DOHH2 (cell line): ENCODE results near the gene HSPA1L.

Source experiments
- H3F3A ChIP-seq: fragments of 200-600 bp; sonication (generic), shearing (Covaris generic); 2 replicates; pipeline ENCODE4 v1.6.0; 2016; ENCODE audit warnings: antibody characterized with exemption, mild to moderate bottlenecking; ENCODE audit not compliant: control insufficient read depth, insufficient read depth
- H3K27ac ChIP-seq: fragments of 200-600 bp; sonication (generic); 2 replicates; pipeline ENCODE4 v1.5.1; 2014; ENCODE audit warnings: low read depth, mild to moderate bottlenecking, low read length, moderate library complexity
- H3K27me3 ChIP-seq: fragments of 200-600 bp; sonication (generic); 2 replicates; pipeline ENCODE4 v1.6.1; 2014; ENCODE audit warnings: mild to moderate bottlenecking, low read length, mixed read lengths; ENCODE audit not compliant: control insufficient read depth
- H3K36me3 ChIP-seq: fragments of 200-600 bp; sonication (generic); 2 replicates; pipeline ENCODE4 v1.6.1; 2014; ENCODE audit warnings: mild to moderate bottlenecking, low read length, moderate library complexity, mixed read lengths; ENCODE audit not compliant: control insufficient read depth
- H3K4me1 ChIP-seq: fragments of 200-600 bp; sonication (generic); 2 replicates; pipeline ENCODE4 v1.6.1; 2014; ENCODE audit warnings: mild to moderate bottlenecking, low read length, mixed read lengths; ENCODE audit not compliant: control insufficient read depth
- H3K4me2 ChIP-seq: fragments of 200-600 bp; sonication (generic); 2 replicates; pipeline ENCODE4 v1.6.0; 2014; ENCODE audit warnings: mild to moderate bottlenecking, low read length, moderate library complexity
- H3K4me3 ChIP-seq: fragments of 200-600 bp; sonication (generic); 2 replicates; pipeline ENCODE4 v1.5.1; 2014; ENCODE audit warnings: mild to moderate bottlenecking, low read length, mixed read lengths
- H3K79me2 ChIP-seq: fragments of 200-600 bp; sonication (generic); 2 replicates; pipeline ENCODE4 v1.6.1; 2014; ENCODE audit warnings: mild to moderate bottlenecking, low read length, mixed read lengths; ENCODE audit not compliant: control insufficient read depth
- H3K9me2 ChIP-seq: fragments of 200-600 bp; sonication (generic); replicated peaks from 2 replicates; pipeline ENCODE4 v1.6.1; 2014; ENCODE audit warnings: mild to moderate bottlenecking, low read length, mixed read lengths; ENCODE audit not compliant: control insufficient read depth
- H3K9me3 ChIP-seq: fragments of 200-600 bp; sonication (generic); 2 replicates; pipeline ENCODE4 v1.6.1; 2014; ENCODE audit warnings: antibody characterized with exemption, low read length, mixed read lengths; ENCODE audit not compliant: control insufficient read depth, insufficient read depth
- H4K20me1 ChIP-seq: fragments of 200-600 bp; sonication (generic); 2 replicates; pipeline ENCODE4 v1.6.0; 2014; ENCODE audit warnings: low read depth, mild to moderate bottlenecking, antibody characterized with exemption, low read length, moderate library complexity; ENCODE audit not compliant: control insufficient read depth, insufficient read depth
- CTCF ChIP-seq: fragments of 200-600 bp; sonication (generic); IDR thresholded peaks from one replicate; pipeline ENCODE4 v1.5.1; 2014; ENCODE audit warnings: antibody characterized with exemption, mild to moderate bottlenecking, low read depth, low read length; ENCODE audit not compliant: poor library complexity, severe bottlenecking
- EZH2phosphoT487 ChIP-seq: fragments of 200-600 bp; sonication (generic); IDR thresholded peaks from 2 replicates; pipeline ENCODE4 v1.6.1; 2017; ENCODE audit warnings: borderline replicate concordance, mild to moderate bottlenecking, antibody characterized with exemption, low read length, moderate library complexity, mixed read lengths

The HSPA1L gene

DNA sequence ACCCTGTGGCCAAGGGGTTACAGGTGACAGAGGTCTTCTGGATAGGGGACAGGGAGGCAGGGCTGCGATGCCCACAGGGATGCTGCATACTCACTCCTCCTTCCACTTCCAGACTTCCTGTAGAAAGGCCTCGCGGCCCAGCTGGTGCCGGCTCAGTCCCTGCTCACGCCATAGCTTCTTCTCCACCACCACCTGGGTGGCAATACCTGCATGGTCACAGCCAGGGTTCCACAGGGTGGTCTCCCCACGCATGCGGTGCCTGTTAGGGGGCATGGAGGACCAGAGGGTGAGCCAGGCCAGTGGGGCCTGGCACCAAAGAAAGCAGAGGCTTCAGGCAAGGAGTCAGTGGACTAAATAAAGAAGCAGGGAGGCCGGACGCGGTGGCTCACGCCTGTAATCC, 29.6 kb downstream of the HSPA1L start:
- H3F3A ChIP-seq, result peaks cover 7% of the 10 kb centered on the region
- H4K20me1 ChIP-seq, result peaks cover 4% of the 10 kb centered on the region; the same call in 1 of the 2 replicates
- H3K27me3 ChIP-seq, result no peaks in the 10 kb centered on the region
- H3K36me3 ChIP-seq, result peaks cover 71% of the 10 kb centered on the region
- no peak overlapping the region for H3K27ac ChIP-seq
- H3K9me3 ChIP-seq, result no peaks in the 10 kb centered on the region
- H3K4me2 ChIP-seq, result no peak overlapping the region
- no peak overlapping the region for H3K4me3 ChIP-seq
- no peaks in the 10 kb centered on the region for H3K9me2 ChIP-seq
- peaks cover 5% of the 10 kb centered on the region for H3K79me2 ChIP-seq
- H3K4me1 ChIP-seq, result peaks cover 16% of the 10 kb centered on the region
- no peak for TF ChIP-seq CTCF
- no peak for TF ChIP-seq EZH2phosphoT487

DNA sequence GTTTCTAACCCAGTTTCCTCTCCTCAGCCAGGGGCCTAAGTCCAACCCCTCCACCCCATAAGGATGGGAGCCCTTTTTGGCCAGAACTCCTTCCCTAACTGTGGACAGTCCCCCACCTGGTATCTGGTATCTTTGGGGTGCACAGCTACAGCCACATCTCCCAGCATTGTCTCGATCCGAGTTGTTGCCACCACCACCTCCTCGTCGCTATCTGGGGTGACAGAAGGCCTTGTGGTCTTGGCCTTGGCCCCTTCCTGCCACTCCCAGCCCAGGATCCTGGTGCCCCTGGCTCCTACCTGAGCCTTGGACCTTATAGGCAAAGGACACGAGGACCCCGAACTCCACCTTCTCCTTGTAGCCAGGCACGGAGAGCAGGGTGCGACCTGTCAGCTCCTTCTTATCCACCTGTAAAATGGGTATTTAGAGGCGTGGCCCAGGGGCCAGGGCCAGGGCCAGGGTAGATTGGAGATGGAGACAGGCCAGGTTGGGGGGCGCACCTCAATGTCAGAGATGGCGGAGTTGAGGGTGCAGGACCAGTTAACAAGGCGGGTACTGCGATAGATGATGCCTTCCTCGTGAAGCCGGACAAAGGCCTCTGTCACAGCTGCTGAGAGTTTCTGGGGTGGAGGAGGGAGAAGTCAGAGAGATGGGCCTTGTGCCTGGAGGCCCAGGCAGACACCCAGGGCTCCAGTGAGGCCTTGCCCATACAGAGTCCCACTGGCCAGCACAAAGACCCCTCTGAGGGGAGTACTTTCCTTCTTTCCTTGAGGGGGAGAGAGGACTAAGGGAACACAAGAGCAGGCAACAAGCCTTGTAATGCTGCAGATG, 30.8 kb downstream of the HSPA1L start:
- Histone ChIP-seq H3K4me2 (no peak overlapping the region), H3K9me3 (no peaks in the 10 kb centered on the region), H3K27ac (no peak overlapping the region), H4K20me1 (peaks cover 4% of the 10 kb centered on the region; the same call in 1 of the 2 replicates), H3K79me2 (peaks cover 5% of the 10 kb centered on the region), H3K36me3 (peaks cover 78% of the 10 kb centered on the region), H3K9me2 (no peaks in the 10 kb centered on the region), H3K4me3 (no peak overlapping the region), H3K4me1 (peaks cover 5% of the 10 kb centered on the region), H3K27me3 (no peaks in the 10 kb centered on the region), H3F3A (peaks cover 6% of the 10 kb centered on the region)
- TF ChIP-seq CTCF (no peak), EZH2phosphoT487 (no peak)

- Histone ChIP-seq H3K27me3 (no peaks in the 10 kb centered on the region), H3K79me2 (no peaks in the 10 kb centered on the region), H3K4me2 (no peak overlapping the region), H3K27ac (no peak overlapping the region), H3K9me2 (no peaks in the 10 kb centered on the region), H4K20me1 (no peaks in the 10 kb centered on the region), H3K4me1 (peaks cover 7% of the 10 kb centered on the region), H3K36me3 (peaks cover 81% of the 10 kb centered on the region), H3F3A (no peaks in the 10 kb centered on the region), H3K4me3 (no peak overlapping the region), H3K9me3 (no peaks in the 10 kb centered on the region)
- no peak for TF ChIP-seq CTCF
- no peak for TF ChIP-seq EZH2phosphoT487
Measured at GRCh38 chr6:31782126-31782855, 32.8 kb downstream of the HSPA1L start.
